Skeletal muscle satellite cell (primary cell): ENCODE data around the gene C14orf132.

Source experiments
- H3K27me3 ChIP-seq: 2 replicates; pipeline ENCODE4 v1.7.0; 2013; ENCODE audit warnings: low read length; ENCODE audit not compliant: control insufficient read depth, insufficient read depth
- H3K36me3 ChIP-seq: 2 replicates; pipeline ENCODE4 v1.7.0; 2013; ENCODE audit warnings: mild to moderate bottlenecking, control low read depth, low read length; ENCODE audit not compliant: insufficient read depth
- H3K4me1 ChIP-seq: 2 replicates; pipeline ENCODE4 v1.7.0; 2013; ENCODE audit warnings: low read length; ENCODE audit not compliant: control insufficient read depth, insufficient read depth
- H3K4me2 ChIP-seq: 2 replicates; pipeline ENCODE4 v1.7.0; 2013; ENCODE audit warnings: mild to moderate bottlenecking, low read length
- H3K4me3 ChIP-seq: 2 replicates; pipeline ENCODE4 v1.7.0; 2013; ENCODE audit warnings: low read length
- H3K9ac ChIP-seq: 2 replicates; pipeline ENCODE4 v1.7.0; 2013; ENCODE audit warnings: mild to moderate bottlenecking, low read depth, low read length, moderate library complexity
- H3K9me3 ChIP-seq: replicated peaks from 2 replicates; pipeline ENCODE4 v1.7.0; 2013; ENCODE audit warnings: mild to moderate bottlenecking, control low read depth, low read length

Gene C14orf132

GRCh38 chr14:96055065-96055752, 16.0 kb downstream of the C14orf132 start:
- Histone ChIP-seq H3K4me1 (peaks cover 31% of the 10 kb centered on the region), H3K36me3 (peaks cover 4% of the 10 kb centered on the region), H3K27me3 (no peaks in the 10 kb centered on the region), H3K9me3 (no peaks in the 10 kb centered on the region), H3K4me2 (peak overlapping the region; percentile 9), H3K9ac (no peak overlapping the region), H3K4me3 (no peak overlapping the region)

- Histone ChIP-seq H3K4me1 (peaks cover 31% of the 10 kb centered on the region), H3K9ac (no peak overlapping the region), H3K36me3 (peaks cover 4% of the 10 kb centered on the region), H3K27me3 (no peaks in the 10 kb centered on the region), H3K4me3 (no peak overlapping the region), H3K4me2 (no peak overlapping the region), H3K9me3 (no peaks in the 10 kb centered on the region)
These were observed 16.8 kb downstream of the C14orf132 start for GRCh38 chr14:96055753-96056508.

DNA sequence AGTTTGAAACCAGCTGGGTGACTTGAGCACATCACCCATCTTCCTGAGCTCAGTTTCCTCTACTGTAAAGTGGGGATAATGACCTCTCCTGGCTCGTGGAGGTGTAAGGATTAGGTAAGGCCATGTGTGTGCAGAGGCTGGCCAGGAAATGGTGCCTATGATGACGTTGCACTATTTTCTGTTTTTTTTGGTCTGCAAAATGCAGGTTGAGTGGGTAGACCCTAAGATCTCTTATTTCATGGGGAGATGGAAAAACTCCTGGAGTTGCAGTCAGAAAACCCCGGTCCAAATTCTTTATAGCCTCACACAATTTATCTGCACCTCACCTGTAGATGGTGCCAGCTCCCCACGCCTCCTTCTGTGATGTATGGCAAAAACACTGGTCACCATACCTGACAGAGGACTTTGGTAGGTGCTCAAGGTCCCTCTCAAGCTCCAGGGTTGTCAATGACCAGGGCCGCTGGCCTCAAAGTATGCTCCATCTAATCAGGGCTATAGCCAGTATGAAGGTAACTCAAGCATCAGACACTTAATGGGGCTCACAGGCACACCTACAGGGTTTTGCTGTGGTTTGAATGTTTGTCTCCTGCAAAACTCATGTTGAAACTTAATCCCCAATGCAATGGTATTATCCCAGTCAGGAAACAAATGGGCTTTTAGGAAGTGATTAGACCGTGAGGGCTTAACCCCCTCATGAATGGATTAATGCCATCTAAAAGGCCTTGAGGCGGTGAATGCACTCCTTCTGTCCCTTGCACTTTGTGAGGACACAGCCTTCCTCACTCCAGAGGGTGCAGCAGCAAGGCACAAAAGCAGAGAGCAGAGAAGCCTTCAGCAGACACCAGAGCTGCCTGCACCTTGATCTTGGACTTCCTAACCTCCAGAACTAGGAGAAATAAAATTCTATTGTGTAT, 17.6 kb downstream of the C14orf132 start:
- Histone ChIP-seq H3K9ac (no peak overlapping the region), H3K36me3 (peaks cover 4% of the 10 kb centered on the region), H3K4me1 (peaks cover 31% of the 10 kb centered on the region), H3K9me3 (no peaks in the 10 kb centered on the region), H3K27me3 (no peaks in the 10 kb centered on the region), H3K4me2 (no peak overlapping the region), H3K4me3 (no peak overlapping the region)

DNA sequence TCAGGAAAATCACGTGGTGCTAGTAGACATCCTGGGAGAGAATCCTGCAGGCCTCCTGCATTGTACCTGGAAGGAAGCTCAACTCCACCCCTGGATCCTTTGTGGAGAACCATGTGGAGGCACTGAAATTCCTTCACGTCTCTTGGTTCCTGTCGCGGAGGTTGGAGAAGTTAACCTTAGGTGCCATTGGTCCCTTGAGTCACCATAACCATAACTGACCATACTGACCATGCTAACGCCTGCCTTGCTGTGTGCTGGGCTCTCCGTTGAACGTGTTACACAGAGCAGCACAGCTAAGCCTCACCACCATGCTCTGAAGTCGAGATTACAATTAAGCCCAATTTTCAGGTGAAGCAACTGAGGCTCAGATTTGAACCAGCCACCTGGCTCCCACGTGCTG, 18.6 kb downstream of the C14orf132 start:
- Histone ChIP-seq H3K27me3 (no peaks in the 10 kb centered on the region), H3K9me3 (no peaks in the 10 kb centered on the region), H3K4me1 (peaks cover 29% of the 10 kb centered on the region), H3K36me3 (peaks cover 4% of the 10 kb centered on the region), H3K4me2 (no peak overlapping the region), H3K4me3 (no peak overlapping the region), H3K9ac (no peak overlapping the region)

DNA sequence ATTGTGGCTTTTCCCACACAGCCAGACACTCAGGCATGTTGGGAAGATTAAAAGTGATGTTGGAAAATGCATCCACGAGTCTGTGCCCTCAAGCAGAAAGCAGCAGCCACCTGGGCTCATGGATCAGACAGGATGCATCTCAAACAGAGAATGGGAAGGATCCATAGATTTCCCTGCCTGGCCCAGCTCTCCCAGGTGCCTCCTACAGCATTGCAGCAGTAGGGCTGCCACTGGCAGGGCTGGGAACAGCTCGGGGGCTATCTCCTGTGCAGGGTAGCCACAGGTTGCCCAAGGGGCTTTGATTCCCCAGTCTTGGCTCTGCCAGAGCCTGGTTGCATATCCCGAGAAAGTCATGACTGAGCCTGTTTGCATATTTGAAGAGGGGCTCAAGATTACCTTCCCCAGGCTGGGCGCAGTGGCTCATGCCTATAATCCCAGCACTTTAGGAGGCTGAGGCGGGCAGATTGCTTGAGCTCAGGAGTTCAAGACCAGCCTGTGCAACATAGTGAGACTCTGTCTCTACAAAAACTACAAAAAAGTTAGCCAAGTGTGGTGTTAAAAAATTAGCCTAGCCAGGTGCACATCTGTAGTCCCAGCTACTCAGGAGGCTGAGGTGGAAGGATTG, 19.5 kb downstream of the C14orf132 start:
- no peak overlapping the region for H3K4me3 ChIP-seq
- peaks cover 4% of the 10 kb centered on the region for H3K36me3 ChIP-seq
- H3K4me1 ChIP-seq = peaks cover 19% of the 10 kb centered on the region
- H3K4me2 ChIP-seq = no peak overlapping the region
- H3K9me3 ChIP-seq = no peaks in the 10 kb centered on the region
- H3K9ac ChIP-seq = no peak overlapping the region
- no peaks in the 10 kb centered on the region for H3K27me3 ChIP-seq

DNA sequence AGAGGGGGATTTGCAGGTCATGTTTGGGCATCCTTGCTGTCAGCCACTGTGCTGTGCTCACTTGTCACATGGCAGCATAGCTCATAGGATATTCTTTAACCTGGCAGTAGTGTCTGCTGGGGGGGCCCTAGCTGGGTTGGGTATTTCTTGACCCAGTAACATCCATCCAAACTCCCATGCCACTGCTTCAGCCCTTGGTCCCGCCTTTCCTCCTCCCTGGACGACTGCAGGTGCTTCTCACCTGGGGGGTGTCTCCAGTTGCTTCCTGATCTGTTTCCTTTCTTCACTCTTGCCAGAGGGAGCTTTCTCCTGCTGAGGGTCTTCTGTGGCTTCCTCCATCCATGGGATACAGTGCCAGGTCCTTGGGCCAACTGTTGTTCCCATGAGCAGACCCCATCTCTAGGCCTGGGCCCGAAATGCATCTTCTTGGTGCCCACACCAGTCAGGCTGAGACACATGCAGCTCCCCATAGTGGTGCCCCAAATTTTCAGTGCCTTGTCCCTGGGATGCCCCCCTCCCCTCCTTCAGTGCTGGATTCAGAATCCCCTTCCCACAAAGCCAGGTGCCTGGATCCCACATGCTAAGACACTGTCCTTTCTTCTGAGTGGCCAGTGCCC, 20.5 kb downstream of the C14orf132 start:
- H3K4me3 ChIP-seq = no peak overlapping the region
- H3K27me3 ChIP-seq = no peaks in the 10 kb centered on the region
- no peaks in the 10 kb centered on the region for H3K9me3 ChIP-seq
- peaks cover 11% of the 10 kb centered on the region for H3K4me1 ChIP-seq
- no peak overlapping the region for H3K4me2 ChIP-seq
- H3K9ac ChIP-seq = no peak overlapping the region
- peaks cover 4% of the 10 kb centered on the region for H3K36me3 ChIP-seq

- Histone ChIP-seq H3K4me2 (no peak overlapping the region), H3K9me3 (no peaks in the 10 kb centered on the region), H3K36me3 (peaks cover 4% of the 10 kb centered on the region), H3K27me3 (no peaks in the 10 kb centered on the region), H3K9ac (no peak overlapping the region), H3K4me3 (no peak overlapping the region), H3K4me1 (peaks cover 3% of the 10 kb centered on the region)
These were observed 21.2 kb downstream of the C14orf132 start for GRCh38 chr14:96060186-96060933.

DNA sequence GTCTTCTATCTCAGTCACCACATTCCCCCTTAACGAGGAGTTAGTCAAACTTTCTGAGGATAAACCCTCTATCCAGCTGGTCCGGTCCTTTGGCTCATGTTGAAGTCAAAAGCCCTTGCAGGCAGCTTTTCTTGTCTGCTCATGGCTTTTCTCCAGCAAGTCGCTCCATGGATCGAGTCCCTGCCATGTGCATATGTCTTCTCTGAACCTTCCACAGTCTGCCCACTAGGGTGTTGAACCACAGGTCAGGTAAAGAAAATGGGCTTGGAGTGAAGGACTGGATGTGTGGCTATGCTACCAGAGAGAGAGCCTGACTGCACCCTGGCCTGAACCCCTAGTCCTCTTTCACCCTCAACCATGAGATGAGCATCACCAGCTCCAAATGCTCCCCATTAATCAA, 22.8 kb downstream of the C14orf132 start:
- Histone ChIP-seq H3K4me1 (no peaks in the 10 kb centered on the region), H3K4me3 (no peak overlapping the region), H3K9ac (no peak overlapping the region), H3K4me2 (no peak overlapping the region), H3K36me3 (peaks cover 4% of the 10 kb centered on the region), H3K27me3 (no peaks in the 10 kb centered on the region), H3K9me3 (no peaks in the 10 kb centered on the region)

GRCh38 chr14:96062506-96062905, 23.3 kb downstream of the C14orf132 start:
- H3K4me1 ChIP-seq = no peaks in the 10 kb centered on the region
- H3K9ac ChIP-seq = no peak overlapping the region
- no peak overlapping the region for H3K4me2 ChIP-seq
- H3K4me3 ChIP-seq = no peak overlapping the region
- no peaks in the 10 kb centered on the region for H3K27me3 ChIP-seq
- no peaks in the 10 kb centered on the region for H3K9me3 ChIP-seq
- peaks cover 4% of the 10 kb centered on the region for H3K36me3 ChIP-seq

DNA sequence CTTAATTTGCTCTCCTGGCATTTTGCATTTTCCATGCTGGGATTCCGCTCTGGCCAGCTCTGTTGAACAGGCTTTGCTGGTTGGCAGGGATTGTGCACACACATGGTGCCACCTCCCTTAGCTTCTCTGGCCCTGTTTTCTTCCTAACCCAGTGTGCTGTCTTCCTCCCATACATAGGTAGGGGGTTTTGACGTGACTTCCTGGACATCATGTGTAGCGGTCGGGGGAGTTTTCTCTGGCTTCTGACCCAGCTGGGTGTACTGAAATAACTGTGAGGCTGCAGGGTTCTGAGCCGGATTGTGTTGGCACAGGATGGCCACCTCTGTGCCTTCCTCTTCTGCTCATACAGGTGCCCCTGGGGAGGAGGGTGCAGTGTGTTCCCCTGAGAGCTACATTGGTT, 25.7 kb downstream of the C14orf132 start:
- Histone ChIP-seq H3K9ac (no peak overlapping the region), H3K27me3 (no peaks in the 10 kb centered on the region)

More for the DNA sequence above, 25.7 kb downstream of the C14orf132 start:
- no peak overlapping the region for H3K4me3 ChIP-seq
- H3K9me3 ChIP-seq = no peaks in the 10 kb centered on the region
- no peak overlapping the region for H3K4me2 ChIP-seq
- H3K36me3 ChIP-seq = peaks cover 4% of the 10 kb centered on the region
- H3K4me1 ChIP-seq = no peaks in the 10 kb centered on the region
